Coronary artery (tissue), 2 donors: ENCODE data around the gene CACNA2D2.

Experiments used
- DNase-seq: peaks from one replicate; pipeline ENCODE4 v3.0.0-alpha.2; 2017; ENCODE audit warnings: low spot score
- H3K27ac ChIP-seq, 2 donors: fragments of 200-600 bp; sonication (generic); one replicate each; pipeline ENCODE4 v1.5.1; 2016 to 2019
- H3K4me3 ChIP-seq: fragments of 200-600 bp; sonication (generic); 2 replicates; pipeline ENCODE4 v1.5.1; 2016; ENCODE audit warnings: mild to moderate bottlenecking, moderate library complexity
- TF ChIP-seq, protein P1 (sequence below): fragments of 200-600 bp; sonication (generic); IDR thresholded peaks from one replicate; pipeline ENCODE4 v1.5.1; 2019; ENCODE audit warnings: antibody characterized with exemption

The CACNA2D2 gene

DNA sequence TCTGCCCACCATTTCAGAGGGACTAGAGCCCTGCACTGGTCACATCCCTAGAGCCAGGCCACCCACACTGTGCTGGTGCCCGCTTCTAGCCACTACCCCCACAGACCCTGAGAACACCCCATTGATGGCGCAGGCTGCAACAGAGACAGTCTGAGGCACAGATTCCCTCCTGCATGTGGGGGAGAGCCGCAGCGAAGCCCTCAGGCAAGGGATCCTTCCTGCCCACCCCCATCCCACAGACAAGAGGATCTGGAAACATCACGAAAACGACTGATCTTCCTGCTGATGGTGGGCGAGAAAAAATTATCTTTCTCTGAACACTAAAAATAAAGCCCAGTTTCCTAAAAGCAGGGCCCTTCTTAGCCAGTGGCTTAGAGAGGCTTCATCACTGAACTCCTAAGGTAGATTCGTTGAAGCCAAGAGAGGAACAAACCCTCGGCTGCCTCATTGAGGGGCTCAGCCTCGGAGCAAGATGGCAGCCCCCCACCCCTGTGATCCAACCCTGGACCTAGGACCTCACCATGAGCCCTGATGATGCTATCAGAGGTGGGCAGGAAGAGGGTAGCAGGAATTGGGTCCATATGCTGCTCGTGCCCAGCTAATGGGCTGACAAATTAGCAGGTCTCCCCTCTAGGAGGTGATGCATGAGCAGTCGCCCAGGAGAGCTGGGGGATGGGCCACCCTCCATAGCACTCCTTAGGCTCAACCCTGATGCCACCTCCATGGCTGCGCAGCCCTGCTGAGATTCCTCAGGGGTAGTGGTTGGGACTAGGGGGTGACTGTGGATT is 54.5 kb downstream of the CACNA2D2 start:
- no peak overlapping the region for H3K27ac ChIP-seq
- TF ChIP-seq, protein P1, sequence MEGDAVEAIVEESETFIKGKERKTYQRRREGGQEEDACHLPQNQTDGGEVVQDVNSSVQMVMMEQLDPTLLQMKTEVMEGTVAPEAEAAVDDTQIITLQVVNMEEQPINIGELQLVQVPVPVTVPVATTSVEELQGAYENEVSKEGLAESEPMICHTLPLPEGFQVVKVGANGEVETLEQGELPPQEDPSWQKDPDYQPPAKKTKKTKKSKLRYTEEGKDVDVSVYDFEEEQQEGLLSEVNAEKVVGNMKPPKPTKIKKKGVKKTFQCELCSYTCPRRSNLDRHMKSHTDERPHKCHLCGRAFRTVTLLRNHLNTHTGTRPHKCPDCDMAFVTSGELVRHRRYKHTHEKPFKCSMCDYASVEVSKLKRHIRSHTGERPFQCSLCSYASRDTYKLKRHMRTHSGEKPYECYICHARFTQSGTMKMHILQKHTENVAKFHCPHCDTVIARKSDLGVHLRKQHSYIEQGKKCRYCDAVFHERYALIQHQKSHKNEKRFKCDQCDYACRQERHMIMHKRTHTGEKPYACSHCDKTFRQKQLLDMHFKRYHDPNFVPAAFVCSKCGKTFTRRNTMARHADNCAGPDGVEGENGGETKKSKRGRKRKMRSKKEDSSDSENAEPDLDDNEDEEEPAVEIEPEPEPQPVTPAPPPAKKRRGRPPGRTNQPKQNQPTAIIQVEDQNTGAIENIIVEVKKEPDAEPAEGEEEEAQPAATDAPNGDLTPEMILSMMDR, result no peak
- DNase-seq, result no peak

DNA sequence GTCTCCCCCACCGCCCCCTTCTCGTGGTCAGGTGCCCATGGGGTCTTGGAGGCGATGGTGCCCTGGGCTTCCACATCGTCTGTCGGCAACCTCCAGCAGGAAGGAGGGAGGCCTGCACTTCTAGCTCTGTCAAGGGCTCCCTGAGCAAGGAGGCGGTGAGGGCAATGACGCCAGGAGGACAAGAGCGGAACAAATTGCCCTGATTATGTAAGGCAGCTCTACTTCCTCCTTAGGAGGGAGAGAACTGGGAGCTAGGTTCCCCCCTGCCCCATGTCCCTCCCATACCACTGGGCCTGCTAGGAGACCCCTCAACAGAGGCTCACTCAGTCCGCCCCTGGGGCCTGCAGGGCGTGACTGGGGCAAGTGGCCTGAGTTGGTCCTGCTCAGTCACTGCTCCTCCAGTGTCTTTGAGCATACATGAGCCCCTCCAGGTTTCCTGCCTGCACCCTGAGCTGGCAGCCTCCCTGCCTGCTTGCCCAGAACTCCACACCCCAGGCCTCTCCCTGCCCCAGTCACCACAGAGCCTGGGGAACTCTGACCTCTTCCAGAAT is 56.1 kb downstream of the CACNA2D2 start:
- H3K4me3 ChIP-seq, result no peak overlapping the region
- no peak overlapping the region for H3K27ac ChIP-seq
- TF ChIP-seq, protein P1, result no peak
- no peak for DNase-seq

More for the DNA sequence above, 54.5 kb downstream of the CACNA2D2 start:
- no peak overlapping the region for H3K4me3 ChIP-seq

DNA sequence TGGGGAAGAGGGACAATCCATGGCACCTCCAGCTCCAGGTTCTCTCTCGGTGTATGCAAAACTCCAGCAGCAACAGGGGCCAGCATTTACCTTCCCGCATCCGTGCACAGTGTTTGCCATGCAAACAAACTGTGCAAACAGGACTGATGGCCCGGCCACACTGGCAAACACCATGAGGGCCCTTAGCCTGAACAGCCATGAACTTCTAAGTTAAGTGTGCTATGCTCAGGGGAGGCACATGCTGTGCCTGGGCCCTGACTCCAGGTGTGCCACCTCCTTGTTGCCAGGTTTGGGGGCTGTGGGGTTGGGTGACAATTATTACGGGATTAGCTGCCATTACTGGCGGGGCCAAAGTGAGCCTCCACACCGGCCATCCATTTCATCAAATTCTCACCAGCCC is 57.5 kb downstream of the CACNA2D2 start:
- DNase-seq, result no peak
- TF ChIP-seq, protein P1, result no peak
- Histone ChIP-seq H3K4me3 (no peak overlapping the region), H3K27ac (no peak overlapping the region)

DNA sequence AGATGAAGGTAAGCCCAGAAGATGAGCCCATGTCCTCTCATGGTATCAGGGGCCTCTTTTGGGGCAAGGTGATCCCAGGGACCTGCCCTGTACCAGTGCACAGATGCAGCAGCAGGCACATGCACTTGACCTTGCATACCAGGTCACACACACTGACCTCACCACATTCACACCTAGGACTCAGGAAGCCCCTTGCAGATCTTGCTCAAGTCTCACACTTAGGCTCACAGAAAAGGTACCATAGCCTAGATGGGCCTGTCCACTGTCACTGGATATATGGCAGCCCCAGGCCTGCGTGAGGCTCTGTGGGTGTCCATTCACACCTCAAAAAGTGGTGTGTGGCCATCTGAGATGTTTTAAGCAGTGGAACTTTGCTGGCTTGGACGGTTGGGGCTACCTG is 58.7 kb downstream of the CACNA2D2 start:
- no peak overlapping the region for H3K4me3 ChIP-seq
- H3K27ac ChIP-seq, result no peak overlapping the region
- TF ChIP-seq, protein P1, result no peak
- no peak for DNase-seq

DNA sequence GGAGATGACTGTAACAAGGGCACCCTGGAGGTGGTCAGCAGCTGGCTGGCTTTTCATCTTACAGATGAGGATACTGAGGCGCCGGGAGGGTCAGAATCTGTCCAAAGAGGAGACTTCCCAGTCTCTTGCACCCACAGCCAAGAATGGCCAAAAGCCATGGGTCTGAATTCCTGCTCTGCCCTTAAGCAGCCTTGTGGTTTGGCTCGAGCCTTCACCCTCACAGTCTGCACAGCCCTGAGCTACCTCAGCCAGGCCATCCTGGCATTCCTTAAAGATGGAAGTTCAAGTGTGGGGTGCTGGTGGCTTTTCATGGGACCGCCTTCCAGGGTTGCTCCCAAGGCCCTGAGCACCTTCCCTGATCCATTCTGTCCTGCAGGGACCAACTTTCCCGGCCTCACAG is 59.2 kb downstream of the CACNA2D2 start:
- TF ChIP-seq, protein P1, result no peak
- no peak overlapping the region for H3K27ac ChIP-seq

DNA sequence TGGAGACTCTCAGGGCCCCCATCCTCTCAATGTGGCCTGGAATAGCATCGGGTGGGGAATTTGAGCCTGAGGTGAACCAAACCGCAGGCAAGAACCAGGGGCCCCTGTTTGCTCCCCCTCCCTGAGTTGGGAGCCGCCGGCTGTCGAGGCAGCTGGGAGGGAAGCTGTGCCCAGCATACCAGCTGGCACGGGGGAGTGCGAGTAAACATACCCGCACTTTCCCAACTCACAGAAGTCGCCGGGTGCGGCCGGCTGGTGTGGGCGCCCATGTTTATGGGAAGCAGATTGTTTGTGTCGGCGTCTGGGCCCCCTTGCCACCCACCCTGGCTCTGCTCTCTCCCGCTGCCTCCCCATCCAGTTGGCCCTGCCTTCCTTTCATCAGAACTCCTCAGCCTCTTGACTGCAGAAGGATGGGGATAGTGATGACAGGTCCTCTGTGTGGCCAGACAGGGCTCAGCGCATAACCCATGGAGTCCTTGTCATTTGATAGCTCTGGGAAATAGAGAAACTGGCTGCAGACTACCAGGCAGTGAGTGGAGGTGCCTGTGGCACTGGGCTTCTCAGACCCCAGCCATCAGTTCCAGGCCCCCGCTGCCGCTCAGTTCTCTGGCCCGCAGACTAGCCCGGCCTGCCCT is 60.4 kb downstream of the CACNA2D2 start:
- no peak overlapping the region for H3K4me3 ChIP-seq
- TF ChIP-seq, protein P1, result no peak
- H3K27ac ChIP-seq, result no peak overlapping the region
- DNase-seq, result no peak

More for the DNA sequence above, 59.2 kb downstream of the CACNA2D2 start:
- no peak for DNase-seq
- H3K4me3 ChIP-seq, result no peak overlapping the region
